PC-3 (cell line): Measurements from ENCODE around the gene SPEN. TPM values are rescaled to one million over a fixed set of nuclear protein-coding genes. Genes with fewer than 3 reads are reported as not detected.

Source experiments
- ATAC-seq: fragments of 200-7000 bp; cut with Tn5 transposase; 2 replicates; pipeline ENCODE4 v1.9.1; 2020; ENCODE audit warnings: mild to moderate bottlenecking, moderate library complexity
- BruUV-seq: library from RNA; stranded (reverse); fragments of 400-500 nt; replicated peaks from 2 replicates; lab custom pipeline; 2021; lab: Mats Ljungman, UMichigan
- CTCF ChIA-PET: fragments of 300-600 bp; sonication (Branson Sonifier 250); formaldehyde crosslinking; loops from one replicate; lab custom pipeline; 2022; ENCODE audit warnings: antibody characterized with exemption; lab: Charles Lee
- POLR2A ChIA-PET: fragments of 300-600 bp; sonication (Branson Sonifier 250); formaldehyde crosslinking; loops from one replicate; lab custom pipeline; 2022; ENCODE audit warnings: antibody characterized with exemption; ENCODE audit not compliant: unreplicated experiment; lab: Charles Lee
- DNase-seq: peaks from one replicate; pipeline ENCODE4 v3.0.0-alpha.2; 2015
- H2AFZ ChIP-seq: fragments of 300-600 bp; sonication (generic); 2 replicates; pipeline ENCODE4 v1.6.0; 2016; ENCODE audit warnings: antibody characterized with exemption, low read length
- H3F3A ChIP-seq: fragments of 300-600 bp; sonication (generic); one replicate; pipeline ENCODE4 v1.6.0; 2017; ENCODE audit warnings: antibody characterized with exemption, low read length, control low read depth, mild to moderate bottlenecking; ENCODE audit not compliant: unreplicated experiment
- H3K27ac ChIP-seq: fragments of 300-600 bp; sonication (generic); 2 replicates; pipeline ENCODE4 v1.5.1; 2016; ENCODE audit warnings: mild to moderate bottlenecking, low read length
- H3K27me3 ChIP-seq: fragments of 300-600 bp; sonication (generic); 2 replicates; pipeline ENCODE4 v1.6.1; 2016; ENCODE audit warnings: low read length, mixed read lengths
- H3K36me3 ChIP-seq: fragments of 300-600 bp; sonication (generic); 2 replicates; pipeline ENCODE4 v1.6.1; 2016; ENCODE audit warnings: low read depth, mixed run types, low read length, mixed read lengths
- H3K4me1 ChIP-seq: fragments of 300-600 bp; sonication (generic); 2 replicates; pipeline ENCODE4 v1.5.1; 2016; ENCODE audit warnings: low read length; ENCODE audit not compliant: insufficient read depth
- H3K4me2 ChIP-seq: fragments of 300-600 bp; sonication (generic); 2 replicates; pipeline ENCODE4 v1.6.0; 2016; ENCODE audit warnings: low read length
- H3K4me3 ChIP-seq: fragments of 300-600 bp; sonication (generic); 2 replicates; pipeline ENCODE4 v1.5.1; 2016; ENCODE audit warnings: mild to moderate bottlenecking, low read length, mixed read lengths
- H3K79me2 ChIP-seq: fragments of 300-600 bp; sonication (generic); 2 replicates; pipeline ENCODE4 v1.6.1; 2017; ENCODE audit warnings: low read length, mixed read lengths
- H3K9ac ChIP-seq: fragments of 300-600 bp; sonication (generic); 2 replicates; pipeline ENCODE4 v1.6.0; 2016; ENCODE audit warnings: mild to moderate bottlenecking, low read length
- H3K9me2 ChIP-seq: fragments of 300-600 bp; sonication (generic); replicated peaks from 2 replicates; pipeline ENCODE4 v1.6.1; 2016; ENCODE audit warnings: mixed run types, low read length, mixed read lengths
- H3K9me3 ChIP-seq: fragments of 300-600 bp; sonication (generic); 2 replicates; pipeline ENCODE4 v1.6.1; 2016; ENCODE audit warnings: low read length, mixed read lengths
- H4K20me1 ChIP-seq: fragments of 300-600 bp; sonication (generic); 2 replicates; pipeline ENCODE4 v1.6.1; 2016; ENCODE audit warnings: low read length, mixed read lengths
- CTCF ChIP-seq: fragments of 300-600 bp; sonication (generic); conservative IDR thresholded peaks from 2 replicates; pipeline ENCODE4 v1.5.1; 2017; ENCODE audit warnings: antibody characterized with exemption, low read depth, mild to moderate bottlenecking, low read length
- EZH2 ChIP-seq: fragments of 300-600 bp; sonication (generic); IDR thresholded peaks from one replicate; pipeline ENCODE4 v1.6.1; 2017; ENCODE audit warnings: antibody characterized with exemption, mild to moderate bottlenecking, low read length; ENCODE audit not compliant: unreplicated experiment
- EZH2phosphoT487 ChIP-seq: fragments of 300-600 bp; sonication (generic); IDR thresholded peaks from 2 replicates; pipeline ENCODE4 v1.6.1; 2018; ENCODE audit warnings: mild to moderate bottlenecking, antibody characterized with exemption, low read length, borderline replicate concordance
- intact Hi-C: fragments of 100-400 bp; cut with micrococcal nuclease; formaldehyde crosslinking; loops from 2 replicates; pipeline ENCODE4 v1.9.0; 2023
- total RNA-seq: library from RNA; depleted of rRNA; stranded (reverse); fragments of >200 nt; gene quantifications from 2 replicates; pipeline ENCODE4 v1.2.3, GENCODE V29; 2014

The SPEN gene
- total RNA-seq, 1 experiment from 2014 or later: 26.7 TPM

DNA sequence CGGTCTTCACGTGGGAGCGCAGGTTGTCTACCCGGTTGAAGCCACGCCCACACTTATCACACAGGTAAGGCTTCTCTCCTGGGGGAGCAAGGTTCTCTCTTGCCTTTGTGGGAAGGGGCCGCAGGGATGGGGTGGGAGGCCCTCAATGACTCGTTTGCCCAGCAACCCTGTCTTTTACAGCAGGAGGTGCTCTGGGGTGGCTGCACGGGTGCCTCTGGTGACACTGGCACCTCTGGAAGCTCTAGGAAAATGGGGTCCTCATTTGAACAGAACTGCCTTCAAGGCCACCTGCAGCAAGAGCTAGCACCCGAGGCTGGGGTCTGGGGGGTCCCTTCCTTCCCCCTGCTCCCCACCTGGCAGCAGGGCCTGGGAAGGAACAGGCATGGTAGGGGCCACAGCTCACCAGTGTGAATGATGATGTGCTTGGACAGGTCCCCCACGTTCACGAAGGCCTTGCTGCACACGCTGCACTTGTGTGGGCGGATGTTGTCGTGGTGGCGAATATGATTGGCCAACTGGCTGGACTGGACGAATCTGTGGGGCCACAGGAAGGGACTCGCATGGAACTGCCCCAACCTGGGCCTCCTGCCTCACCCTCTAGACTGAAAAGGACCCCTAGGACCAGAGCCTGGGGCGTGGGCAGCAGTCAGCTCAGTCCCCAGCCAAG is 95.3 kb downstream of the SPEN start:
- Histone ChIP-seq H3K4me3 (no peak overlapping the region), H3K9me3 (no peaks in the 10 kb centered on the region), H3K36me3 (peaks cover 37% of the 10 kb centered on the region; the same call in 1 of the 2 replicates), H3K4me1 (0 out of 2 replicates have a peak, but pooled peaks cover 12% of the 10 kb centered on the region), H3K27ac (no peak overlapping the region), H3K9me2 (no peaks in the 10 kb centered on the region), H2AFZ (no peak overlapping the region), H3F3A (no peaks in the 10 kb centered on the region), H3K4me2 (no peak overlapping the region), H3K79me2 (no peaks in the 10 kb centered on the region), H3K27me3 (no peaks in the 10 kb centered on the region), H3K9ac (no peak overlapping the region), H4K20me1 (0 out of 2 replicates have a peak, but pooled peaks cover 8% of the 10 kb centered on the region)
- POLR2A ChIA-PET: no interaction called here
- DNase-seq (no peak), ATAC-seq (no peak)
- CTCF ChIA-PET: no interaction called here
- intact Hi-C loops: no loop called here
- no TSS peak for BruUV-seq
- no peak for TF ChIP-seq CTCF
- no peak for TF ChIP-seq EZH2phosphoT487
- TF ChIP-seq EZH2: no peak

- ChIA-PET CTCF (no interaction called here), POLR2A (no interaction called here)
- Histone ChIP-seq H3K4me2 (no peak overlapping the region), H3K79me2 (no peaks in the 10 kb centered on the region), H4K20me1 (0 out of 2 replicates have a peak, but pooled peaks cover 8% of the 10 kb centered on the region), H3F3A (no peaks in the 10 kb centered on the region), H3K27ac (no peak overlapping the region), H3K27me3 (no peaks in the 10 kb centered on the region), H3K9me3 (no peaks in the 10 kb centered on the region), H2AFZ (no peak overlapping the region), H3K4me3 (no peak overlapping the region), H3K9ac (no peak overlapping the region), H3K4me1 (0 out of 2 replicates have a peak, but pooled peaks cover 12% of the 10 kb centered on the region), H3K36me3 (peaks cover 35% of the 10 kb centered on the region; the same call in 1 of the 2 replicates), H3K9me2 (no peaks in the 10 kb centered on the region)
- DNase-seq: no peak
- no peak for ATAC-seq
- intact Hi-C loops: no loop called here
- TF ChIP-seq CTCF: no peak
- TF ChIP-seq EZH2: no peak
- no peak for TF ChIP-seq EZH2phosphoT487
- BruUV-seq: no TSS peak
Observed at GRCh38 chr1:15943328-15943991, 96.0 kb downstream of the SPEN start.

DNA sequence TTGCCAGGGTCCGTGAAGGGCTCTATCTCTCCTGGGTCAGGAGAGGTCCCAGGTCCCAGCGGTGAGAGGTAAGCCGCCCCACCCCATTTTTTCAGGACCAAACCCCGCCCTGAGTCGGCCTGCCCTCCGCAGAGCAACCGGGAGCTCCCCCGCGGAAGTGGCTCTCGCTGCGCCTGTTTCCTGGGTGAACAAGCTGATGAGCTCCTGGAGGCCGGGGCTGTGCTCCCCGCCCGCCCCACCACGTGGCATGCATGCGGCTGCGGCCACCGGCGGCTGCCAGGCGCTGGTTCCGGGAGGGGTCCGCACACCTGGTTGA is 96.4 kb downstream of the SPEN start:
- no peaks in the 10 kb centered on the region for H3F3A ChIP-seq
- H3K27ac ChIP-seq: no peak overlapping the region
- H3K9me3 ChIP-seq: no peaks in the 10 kb centered on the region
- no TSS peak for BruUV-seq
- 0 out of 2 replicates have a peak, but pooled peaks cover 8% of the 10 kb centered on the region for H3K4me1 ChIP-seq
- 0 out of 2 replicates have a peak, but pooled peaks cover 3% of the 10 kb centered on the region for H4K20me1 ChIP-seq
- intact Hi-C loops: no loop called here
- H3K79me2 ChIP-seq: peaks cover 4% of the 10 kb centered on the region; the same call in 1 of the 2 replicates
- no peak overlapping the region for H3K9ac ChIP-seq
- ChIA-PET CTCF (no interaction called here), POLR2A (no interaction called here)
- peaks cover 32% of the 10 kb centered on the region; the same call in 1 of the 2 replicates for H3K36me3 ChIP-seq
- H3K4me3 ChIP-seq: no peak overlapping the region
- H2AFZ ChIP-seq: no peak overlapping the region
- TF ChIP-seq EZH2phosphoT487 (no peak), EZH2 (no peak), CTCF (no peak)
- no peaks in the 10 kb centered on the region for H3K27me3 ChIP-seq
- ATAC-seq: no peak
- no peak for DNase-seq
- H3K9me2 ChIP-seq: no peaks in the 10 kb centered on the region
- no peak overlapping the region for H3K4me2 ChIP-seq
